GM21390 (cell line): ENCODE results near the gene GUCY1B1.
A peak's percentile ranks its signal among the peaks of the same experiment; 100 is the strongest.

ENCODE experiments used
- ATAC-seq: cut with Tn5 transposase; IDR thresholded peaks from one replicate; pipeline ENCODE4 v1.9.1; 2021; ENCODE audit not compliant: unreplicated experiment

GUCY1B1 gene

DNA sequence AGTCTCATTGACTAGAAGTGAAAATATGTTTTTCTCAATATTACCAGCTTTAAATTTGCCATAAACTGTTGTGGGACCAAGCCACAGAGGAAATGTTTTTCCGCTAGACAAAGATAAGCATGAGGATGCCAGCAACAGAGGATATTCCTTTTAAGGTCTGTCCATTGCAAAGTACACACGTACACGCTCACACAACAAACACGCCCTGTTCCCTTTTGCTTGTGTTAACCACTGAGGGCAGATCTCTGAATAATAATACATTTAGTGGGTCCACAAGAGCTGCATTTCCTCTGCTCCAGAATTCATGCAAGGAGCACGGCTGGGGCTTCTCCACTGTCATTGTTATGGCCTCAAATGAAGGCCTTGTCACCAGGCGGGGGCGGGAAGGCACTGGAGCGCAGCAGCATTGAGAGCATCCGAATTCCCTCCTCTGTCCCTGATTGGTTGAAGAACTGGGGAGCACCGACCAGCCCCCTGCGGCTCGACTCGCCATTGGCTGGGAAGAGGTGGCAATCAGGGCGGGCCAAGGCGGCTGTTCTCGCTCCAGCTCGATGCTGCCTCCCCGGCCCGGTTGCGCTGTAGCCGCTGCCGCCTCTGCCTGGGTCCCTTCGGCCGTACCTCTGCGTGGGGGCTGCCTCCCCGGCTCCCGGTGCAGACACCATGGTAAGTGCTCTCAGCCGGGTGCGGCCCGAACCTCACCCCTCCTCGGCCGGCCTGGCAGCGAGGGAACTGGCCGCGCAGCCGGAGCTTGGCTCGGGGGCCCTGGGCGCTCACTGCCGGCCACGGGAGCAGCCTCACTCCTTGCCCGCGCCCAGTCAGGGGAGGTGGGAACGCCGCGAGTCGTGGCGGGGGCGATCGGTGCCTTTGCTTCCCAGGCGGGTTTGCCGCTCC, at the start of gene GUCY1B1:
TSS of gene GUCY1B1 (plus strand) at position 541 of the 891 bp plus-strand sequence. CDS start at position 661, 120 bp downstream.
- peak; percentile 96 for ATAC-seq

DNA sequence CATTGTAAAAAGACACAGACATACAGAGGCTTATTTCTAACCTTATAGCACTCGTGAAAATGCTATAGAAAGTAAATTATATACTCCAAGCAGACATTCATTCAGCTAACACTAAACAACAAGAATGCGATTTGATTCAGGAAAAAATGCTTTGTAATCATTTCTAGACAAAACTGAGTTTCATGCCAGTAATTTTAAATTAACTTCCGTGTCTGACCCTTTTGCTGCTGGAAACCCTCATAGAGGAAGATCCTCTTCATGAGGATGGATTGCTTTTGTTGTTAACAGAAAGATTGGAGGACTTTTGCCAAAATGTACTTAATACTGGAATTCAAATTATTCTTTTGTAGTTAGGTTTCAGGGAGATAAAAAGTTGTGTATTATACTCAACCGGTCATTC, 48.9 kb upstream of the GUCY1B1 start:
- no peak for ATAC-seq

DNA sequence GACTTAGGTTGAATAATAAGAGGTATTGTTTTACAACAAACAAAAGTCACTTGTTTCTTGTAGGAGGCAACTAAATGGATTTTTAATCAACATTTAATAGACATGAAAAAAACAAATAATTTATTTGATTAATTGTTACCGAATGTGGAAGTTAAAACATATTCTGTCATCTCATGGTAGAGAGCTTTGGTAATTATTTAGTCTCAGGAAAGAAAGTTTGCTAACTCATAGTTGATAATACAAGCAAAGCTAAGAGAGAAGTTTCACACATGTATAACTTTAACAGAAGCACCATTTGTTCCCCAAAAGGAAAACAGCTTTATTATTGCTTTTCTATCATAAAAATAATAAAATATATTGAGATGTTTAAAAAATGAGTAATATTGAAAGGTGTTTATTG, 47.3 kb upstream of the GUCY1B1 start:
- no peak for ATAC-seq

DNA sequence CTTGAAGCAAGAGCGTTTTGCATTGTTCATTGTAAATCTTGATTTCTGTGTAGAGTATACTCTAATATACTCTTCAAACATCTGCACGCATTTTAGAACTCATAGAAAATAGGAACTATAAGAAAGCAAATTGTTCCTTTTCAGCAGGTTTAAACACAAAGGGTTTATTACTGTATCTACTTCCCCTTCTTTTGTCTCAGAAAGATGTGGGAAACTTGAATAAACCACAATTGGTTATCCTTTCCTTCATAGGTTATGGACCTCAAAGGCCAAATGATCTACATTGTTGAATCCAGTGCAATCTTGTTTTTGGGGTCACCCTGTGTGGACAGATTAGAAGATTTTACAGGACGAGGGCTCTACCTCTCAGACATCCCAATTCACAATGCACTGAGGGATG, 46.0 kb upstream of the GUCY1B1 start:
- ATAC-seq = no peak

DNA sequence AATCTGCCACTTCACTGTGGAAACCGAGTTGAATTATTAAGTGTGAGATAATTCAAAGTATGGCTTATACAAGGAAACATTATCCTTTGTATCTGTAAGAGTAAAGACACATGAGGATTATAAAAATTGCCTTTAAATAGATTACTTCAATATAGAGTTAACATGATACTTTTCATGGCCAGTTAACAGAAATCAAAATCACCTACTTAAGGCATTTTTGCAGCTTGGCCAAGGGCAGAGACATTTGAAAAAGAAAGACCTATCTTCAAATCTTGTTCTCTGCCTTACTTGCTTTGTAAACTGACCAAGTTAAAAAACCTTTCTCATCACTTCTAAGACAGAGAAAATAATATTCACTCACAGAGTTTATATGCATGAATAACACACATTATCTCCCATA, 44.9 kb upstream of the GUCY1B1 start:
- no peak for ATAC-seq

DNA sequence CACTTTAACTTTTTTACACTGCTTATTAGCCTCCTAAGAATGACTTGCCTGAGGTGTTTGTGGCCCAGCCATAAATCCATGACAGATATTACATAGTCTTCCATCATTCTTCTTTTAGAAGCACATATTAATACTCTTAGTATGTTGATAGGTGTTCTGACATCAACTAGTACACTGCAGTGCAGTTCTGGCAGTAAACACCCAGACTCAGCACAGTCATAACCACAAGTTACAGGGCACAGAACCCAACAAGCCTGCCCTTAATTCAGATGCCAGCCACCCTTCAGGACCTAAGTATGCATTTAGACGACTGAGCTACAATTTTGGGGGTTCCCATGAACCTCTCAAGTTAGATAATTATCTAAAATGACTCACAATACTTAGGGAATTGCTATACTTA, 36.5 kb upstream of the GUCY1B1 start:
- ATAC-seq = no peak

DNA sequence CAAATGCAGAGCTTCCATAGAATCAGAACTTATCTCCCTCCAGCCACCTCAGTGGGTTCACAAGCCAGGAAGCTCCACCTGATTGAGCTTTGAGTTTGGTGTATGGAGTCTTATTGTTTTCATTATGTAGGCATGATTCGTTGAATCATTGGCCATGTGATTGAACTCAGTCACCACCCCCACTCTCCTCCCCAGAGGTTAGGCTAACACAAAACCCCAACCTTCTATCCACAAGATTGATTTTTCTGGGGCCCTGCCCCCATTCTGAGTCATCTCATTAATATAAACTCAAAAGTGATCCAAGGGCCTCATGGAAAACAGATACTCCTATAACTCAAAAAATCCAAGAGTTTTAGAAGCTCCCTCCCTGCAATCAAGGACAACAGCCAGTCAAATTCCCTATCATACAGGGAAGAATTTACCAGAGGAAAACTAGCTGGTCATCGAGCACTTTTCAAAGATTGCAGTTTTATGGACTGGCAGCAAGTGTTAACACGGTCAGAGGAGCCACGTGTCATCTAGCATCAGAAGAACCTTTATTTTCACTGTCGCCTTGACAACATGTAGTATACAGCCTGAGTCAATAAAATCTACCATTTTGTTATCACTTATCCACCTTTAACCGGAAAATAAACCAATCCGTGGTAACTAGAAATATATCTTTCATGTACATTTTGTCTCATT, 35.9 kb upstream of the GUCY1B1 start:
- no peak for ATAC-seq

DNA sequence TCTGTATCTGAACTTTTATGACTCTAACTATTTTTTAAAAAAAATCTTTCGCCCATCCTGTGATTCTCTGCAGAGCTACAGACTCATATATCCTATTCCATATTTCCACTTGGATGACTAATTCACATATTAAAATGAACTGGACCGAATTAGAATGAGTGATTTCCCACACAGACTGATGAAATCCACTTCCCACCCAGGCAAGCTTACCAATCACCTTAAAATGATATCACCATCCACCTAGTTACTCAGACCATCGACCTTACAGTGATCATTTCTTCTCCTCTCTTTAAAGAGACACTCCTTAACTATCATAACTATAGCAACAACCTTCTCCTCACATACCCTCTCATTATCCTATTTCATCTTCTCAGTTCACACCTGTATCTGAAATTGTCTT, 34.1 kb upstream of the GUCY1B1 start:
- no peak for ATAC-seq

DNA sequence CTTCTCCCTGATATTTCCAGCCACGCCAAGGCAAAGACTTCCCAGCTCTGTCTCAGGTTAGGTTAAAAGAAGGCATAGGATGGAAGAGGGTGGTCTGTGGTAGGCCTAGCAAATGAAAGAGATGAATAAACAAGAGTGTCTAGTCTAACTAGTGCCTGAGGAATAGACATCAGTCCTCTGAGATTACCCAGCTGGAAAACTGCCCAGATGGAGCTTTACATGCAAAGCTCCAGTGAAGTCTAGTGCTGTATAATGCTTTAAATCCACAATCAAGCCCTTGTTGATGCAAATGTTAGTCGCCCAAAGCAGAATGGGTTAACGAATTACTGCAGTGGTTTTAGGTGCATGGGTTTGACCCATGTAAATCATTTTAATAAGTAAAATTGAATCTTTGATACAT, 24.8 kb upstream of the GUCY1B1 start:
- ATAC-seq = no peak

DNA sequence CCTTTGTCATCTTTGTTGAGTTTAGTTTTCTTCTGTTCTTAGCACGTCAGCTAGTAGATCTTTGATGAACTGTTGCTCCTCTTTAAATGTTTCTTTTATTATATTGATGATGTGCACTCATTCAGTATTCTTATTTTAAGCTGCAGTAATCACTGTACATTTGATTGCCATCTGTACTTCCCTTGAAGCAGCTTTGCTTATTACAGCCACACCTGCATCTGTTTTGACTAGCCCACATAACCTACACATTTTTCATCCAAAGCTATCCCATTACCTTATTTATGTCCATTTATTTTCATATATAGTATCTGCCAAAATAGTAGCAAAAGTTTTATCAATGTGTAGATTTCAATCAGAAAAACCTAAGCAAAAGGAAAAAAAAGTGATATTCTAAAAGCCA, 23.9 kb upstream of the GUCY1B1 start:
- ATAC-seq = no peak

DNA sequence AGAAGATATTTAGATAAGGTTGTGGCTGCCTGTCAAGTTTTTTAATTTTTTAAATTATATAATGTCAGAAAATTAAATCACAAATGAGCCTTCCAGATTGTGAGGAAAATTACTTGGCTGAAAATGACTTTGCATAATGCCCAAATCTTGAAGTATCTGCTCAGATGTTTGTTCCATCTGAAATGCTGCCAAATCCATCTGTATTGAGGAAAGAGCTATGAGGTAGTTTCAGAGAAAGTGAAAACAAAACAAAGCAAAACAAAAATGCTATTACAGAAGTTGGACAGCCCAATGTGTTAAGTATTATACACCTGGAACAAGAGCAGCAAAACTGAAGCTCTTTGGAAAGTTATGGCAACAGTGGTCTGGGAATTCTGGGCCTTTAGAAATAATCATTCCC, 23.3 kb upstream of the GUCY1B1 start:
- ATAC-seq = no peak

DNA sequence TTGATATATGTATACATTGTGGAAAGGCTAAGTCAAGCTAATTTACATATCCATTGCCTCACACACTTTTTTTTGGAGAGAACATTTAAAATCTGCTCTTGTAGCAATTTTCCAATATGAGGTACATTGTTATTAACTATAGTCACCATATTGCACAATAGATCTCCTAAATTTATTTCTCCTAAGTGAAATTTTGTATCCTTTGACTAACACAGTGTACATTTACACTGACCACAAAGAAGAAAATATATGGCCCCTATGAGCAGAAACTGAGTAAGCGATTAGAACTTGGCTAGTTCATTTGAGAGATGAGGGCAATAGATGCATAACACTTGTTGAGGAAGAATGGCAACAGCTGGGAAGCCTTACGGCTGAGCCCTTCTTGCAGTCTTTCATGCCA, 20.3 kb upstream of the GUCY1B1 start:
- no peak for ATAC-seq

DNA sequence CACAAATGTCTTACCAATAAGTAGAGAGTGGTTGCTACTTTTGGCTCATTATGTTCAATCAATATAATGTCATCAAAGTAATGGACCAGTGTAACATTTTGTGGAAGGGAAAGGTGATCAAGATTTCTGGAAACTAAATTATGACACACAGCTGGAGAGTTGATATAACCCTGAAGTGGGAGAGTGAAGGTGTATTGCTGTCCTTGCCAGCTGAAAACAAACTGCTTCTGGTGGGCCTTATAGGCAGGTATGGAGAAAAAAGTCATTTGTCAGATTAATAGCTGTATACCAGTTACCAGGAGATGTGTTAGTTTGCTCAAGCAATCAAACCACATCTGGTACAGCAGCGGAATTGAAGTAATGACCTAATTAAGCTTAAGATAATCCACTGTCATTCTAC, 17.3 kb upstream of the GUCY1B1 start:
- no peak for ATAC-seq

DNA sequence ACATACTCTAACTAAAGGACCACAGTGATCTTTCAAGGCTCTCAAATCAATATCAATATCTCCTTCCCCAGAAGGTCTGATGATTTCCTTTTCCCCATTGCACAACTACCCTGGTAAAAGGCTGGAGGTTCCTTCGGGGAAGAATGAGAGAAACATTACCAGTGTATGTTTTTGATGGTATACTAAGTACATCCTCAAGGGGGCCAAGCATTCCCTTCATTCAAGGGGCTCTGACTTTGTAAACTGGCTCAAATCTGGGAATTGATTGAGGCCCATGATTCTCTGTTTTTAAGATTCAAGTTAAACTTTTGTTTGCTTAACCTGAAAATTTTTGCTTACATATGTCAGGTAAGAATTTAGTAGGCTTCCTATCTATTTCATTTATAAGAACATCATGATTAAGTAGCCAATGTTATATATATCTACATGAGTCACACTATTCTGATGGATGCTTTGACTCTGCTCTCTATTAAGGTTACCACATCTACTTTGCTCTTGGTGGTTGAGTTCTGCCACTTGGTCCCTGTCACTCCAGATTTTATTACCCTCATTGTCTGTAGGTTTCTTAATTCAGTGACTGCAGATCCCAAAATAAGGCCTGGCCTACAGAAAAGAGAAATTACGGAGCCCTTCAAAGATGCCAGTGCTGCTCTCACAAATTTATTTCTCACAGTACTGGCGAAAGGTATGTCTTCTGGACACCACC, 16.4 kb upstream of the GUCY1B1 start:
- no peak for ATAC-seq

DNA sequence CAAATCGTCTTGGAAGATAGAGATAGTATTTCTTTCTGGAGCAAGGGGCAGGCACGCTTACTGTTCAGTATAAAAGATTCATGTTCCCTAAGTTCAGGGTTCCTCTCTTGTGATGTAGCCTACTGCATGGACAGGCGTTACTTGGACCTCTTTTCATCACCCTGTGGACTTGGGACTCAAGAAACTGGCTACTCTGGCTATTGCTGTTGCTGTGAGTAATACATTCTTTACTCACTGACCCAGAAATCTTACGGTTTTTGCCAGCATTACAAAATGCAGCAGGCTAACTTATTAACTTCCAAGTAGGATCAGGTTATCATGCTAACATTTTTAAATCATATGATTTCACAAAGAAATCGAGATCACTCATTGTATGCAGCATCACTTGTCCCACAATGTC, 12.8 kb upstream of the GUCY1B1 start:
- no peak for ATAC-seq

DNA sequence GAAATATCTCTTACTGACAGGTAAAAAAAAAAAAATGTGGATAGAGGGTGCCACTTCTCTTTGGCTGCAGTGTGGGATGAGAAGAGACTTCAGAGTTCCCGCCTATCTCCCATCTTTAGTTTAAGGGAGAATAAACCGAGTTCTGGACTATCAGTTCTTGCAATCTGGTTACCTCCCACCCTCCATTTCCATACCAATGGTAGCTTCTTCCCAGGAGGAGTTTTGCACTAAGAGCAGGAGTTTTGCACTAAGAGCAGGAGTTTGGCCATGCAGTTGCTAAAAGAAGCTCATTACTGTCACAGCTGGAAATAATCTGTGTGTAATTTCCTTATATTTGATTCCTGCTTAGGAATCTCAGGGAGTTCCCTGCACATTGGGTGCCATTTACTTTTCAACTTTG, 10.8 kb upstream of the GUCY1B1 start:
- ATAC-seq = no peak

DNA sequence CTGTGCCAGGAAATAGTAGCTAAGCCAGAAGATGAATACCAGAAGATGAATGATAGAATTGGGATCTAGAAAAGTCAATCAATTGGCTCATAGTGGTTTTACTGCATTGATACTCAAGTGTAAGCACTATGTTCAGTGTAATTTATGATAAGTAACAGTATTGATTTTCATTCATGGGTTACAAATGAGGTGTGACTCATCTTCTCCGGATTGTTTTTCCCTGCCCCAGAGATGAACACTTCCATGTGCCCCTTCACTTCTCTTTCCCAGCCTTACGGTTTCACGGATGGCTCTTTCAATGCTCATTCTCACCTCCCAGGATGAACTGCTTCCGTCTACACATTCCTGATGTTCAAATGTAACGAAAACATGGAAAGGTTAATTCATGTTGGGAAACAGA, 9.8 kb upstream of the GUCY1B1 start:
- ATAC-seq = no peak

DNA sequence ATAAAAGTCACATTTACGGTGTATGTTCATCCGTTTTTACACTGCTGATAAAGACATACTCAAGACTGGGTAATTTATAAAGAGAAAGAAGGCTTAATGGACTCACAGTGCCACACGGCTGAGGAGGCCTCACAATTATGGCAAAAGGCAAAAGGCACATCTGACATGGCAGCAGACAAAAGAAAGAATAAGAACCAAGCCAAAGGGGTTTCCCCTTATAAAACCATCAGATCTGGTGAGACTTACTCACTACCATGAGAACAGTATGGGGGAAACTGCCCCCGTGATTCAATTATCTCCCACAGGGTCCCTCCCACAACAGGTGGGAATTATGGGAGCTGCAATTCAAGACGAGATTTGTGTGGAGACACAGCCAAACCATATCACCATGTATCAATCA, 7.3 kb upstream of the GUCY1B1 start:
- no peak for ATAC-seq

DNA sequence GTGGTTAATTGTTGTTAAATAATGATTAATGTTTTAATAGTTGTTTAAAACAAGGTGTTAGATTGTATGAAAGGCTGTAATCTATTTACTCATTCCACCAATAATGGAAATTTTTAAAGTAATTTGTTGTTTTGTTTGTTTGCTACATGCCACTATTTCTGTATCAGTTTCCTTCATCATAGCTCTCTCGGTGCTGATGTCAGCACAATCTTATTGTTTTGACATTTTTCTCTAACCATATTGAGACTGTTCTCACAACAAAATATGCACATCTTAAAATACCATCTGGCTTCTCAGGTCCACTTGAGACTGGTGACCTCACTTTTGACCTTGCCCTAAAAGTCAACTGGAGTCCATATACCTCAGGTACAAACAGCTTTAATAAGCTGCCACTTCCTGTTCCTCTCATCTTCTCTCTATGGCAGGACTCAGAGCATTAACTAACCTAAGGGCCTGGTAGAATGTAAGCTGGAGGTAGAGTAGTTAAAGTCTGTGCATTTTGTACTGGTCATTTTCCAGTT, 1.0 kb upstream of the GUCY1B1 start:
- no peak for ATAC-seq

DNA sequence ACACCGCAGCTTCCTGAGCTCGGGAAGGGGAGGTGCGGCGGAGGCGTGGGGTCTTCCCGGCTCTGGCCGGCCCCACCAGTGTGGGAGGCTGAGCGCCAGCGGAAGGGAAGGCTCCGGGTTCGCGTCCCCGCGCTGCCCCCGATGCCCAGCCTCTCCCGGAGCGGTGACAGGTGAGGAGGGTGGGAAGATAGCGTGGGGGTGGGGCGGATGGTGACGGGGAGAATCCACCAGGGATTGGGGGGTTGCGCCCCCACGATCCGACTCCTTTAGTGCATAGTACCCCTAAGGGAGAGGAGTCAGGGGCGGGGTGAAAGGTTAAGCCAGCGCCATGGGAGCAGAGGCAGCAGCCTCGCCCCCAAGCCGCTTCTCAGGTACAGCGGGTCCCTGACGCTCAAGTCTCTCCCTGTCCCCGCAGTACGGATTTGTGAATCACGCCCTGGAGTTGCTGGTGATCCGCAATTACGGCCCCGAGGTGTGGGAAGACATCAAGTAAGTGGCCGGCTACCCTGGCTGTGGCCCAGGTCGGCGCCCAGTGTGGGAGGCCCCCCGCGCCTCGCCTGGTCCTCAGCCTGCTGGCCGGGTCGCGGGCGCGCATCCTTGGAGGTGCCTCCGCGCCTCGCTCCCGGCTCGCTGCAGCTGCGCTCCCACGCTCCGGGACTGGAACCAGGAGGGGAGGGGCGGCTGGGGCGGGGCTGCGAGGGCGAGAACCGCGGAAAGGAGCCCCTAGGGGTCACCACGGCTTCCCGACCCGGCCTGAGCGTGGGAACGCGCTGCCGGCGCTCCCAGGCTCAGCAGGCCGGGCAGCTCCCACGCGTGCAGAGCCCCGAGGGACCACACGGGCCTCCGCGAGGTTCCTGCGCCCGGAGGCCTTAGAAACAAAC, 791 bp downstream of the GUCY1B1 start:
- ATAC-seq = peak; percentile 20

DNA sequence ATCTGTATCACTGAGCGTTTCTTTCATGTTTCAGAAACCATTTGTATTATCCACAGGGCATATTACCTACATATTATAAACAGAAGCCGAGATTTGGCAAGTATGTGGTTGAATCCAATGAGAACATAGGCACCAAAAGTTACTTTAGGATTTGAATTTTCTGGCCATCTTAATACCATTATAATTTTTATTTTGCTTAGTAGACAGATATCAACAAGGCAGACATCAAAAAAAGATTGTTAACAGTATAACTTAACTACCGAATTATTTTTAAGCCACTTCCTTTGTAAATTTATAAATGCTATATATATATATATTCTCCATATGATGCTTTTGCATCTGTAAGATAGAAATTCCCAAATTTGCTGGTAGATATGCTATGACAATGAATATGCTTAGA, 2.2 kb downstream of the GUCY1B1 start:
- ATAC-seq = no peak
